Right atrium auricular region (tissue), 2 donors: ENCODE results near the gene RAPGEF4. TPM values are rescaled to one million over a fixed set of nuclear protein-coding genes. Genes with fewer than 3 reads are reported as not detected.

Experiments
- DNase-seq: peaks from one replicate; pipeline ENCODE4 v3.0.0-alpha.2; 2019; ENCODE audit warnings: low spot score
- H3K27ac ChIP-seq, 2 donors: fragments of 200-600 bp; sonication (generic); 1 replicate in 1 of 2; 2 replicates in 1 of 2; pipeline ENCODE4 v1.5.1; 2016 to 2019
- H3K27me3 ChIP-seq, 2 donors: fragments of 200-600 bp; sonication (generic); one replicate each; pipeline versions ENCODE4 v1.5.1 to v1.6.0; 2017 to 2019
- H3K36me3 ChIP-seq: fragments of 200-600 bp; sonication (generic); one replicate; pipeline ENCODE4 v1.5.1; 2016
- H3K4me1 ChIP-seq, 2 donors: fragments of 200-600 bp; sonication (generic); one replicate each; pipeline versions ENCODE4 v1.5.1 to v1.6.0; 2017 to 2019
- H3K4me3 ChIP-seq, 2 donors: fragments of 200-600 bp; sonication (generic); 1 replicate in 1 of 2; 2 replicates in 1 of 2; pipeline ENCODE4 v1.5.1; 2017 to 2019; ENCODE audit warnings: mild to moderate bottlenecking in 1 of 2, moderate library complexity in 1 of 2
- H3K9me3 ChIP-seq, 2 donors: fragments of 200-600 bp; sonication (generic); one replicate each; pipeline ENCODE4 v1.5.1; 2019
- CTCF ChIP-seq, 2 donors: fragments of 200-600 bp; sonication (generic); IDR thresholded peaks; one replicate each; pipeline ENCODE4 v1.5.1; 2019; ENCODE audit warnings: antibody characterized with exemption in 2 of 2
- total RNA-seq, 2 donors: library from RNA; depleted of rRNA; stranded (reverse); fragments of >200 nt; gene quantifications; one replicate each; pipeline ENCODE4 v1.1.0, GENCODE V29; 2016

Gene RAPGEF4
- total RNA-seq, 2 donors from 2014 or later, result 6.2 to 14.1 TPM

DNA sequence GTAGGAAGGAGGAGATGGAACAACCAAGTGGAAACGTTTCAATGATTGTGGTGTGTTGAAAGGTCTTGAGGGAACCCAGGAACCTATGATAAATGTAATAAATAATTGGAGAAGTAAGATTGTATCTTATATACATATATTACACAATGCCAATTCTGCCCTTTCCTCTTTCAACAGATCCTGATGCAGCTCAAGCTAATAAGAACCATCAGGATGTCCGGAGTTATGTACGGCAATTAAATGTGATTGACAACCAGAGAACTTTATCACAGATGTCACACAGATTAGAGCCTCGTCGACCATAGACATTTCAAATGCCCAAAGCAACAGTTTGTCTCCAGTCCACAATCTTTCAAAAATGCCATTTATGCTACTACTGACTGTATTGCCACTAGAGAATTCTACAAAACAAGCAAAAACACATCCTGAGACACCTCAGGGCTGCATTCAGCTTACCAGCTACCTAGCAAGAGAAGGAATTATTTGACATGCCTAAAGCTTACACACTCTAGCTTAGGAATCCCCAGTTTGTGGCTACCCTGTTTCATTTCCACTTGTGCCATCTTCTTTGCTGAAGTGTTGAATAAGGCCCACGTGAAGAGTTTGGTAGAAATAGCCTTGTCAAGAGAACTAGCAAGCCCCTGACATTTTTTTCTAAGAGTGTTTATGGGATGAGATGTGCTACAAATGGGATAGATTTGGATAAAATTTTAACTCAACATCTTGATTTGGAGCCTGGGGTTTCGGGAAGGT lies 316.0 kb downstream of the RAPGEF4 start:
- no peak for DNase-seq
- no peak overlapping the region for H3K4me3 ChIP-seq
- no peak for TF ChIP-seq CTCF (IDR thresholded peaks at IDR 0.05)
- H3K9me3 ChIP-seq, result no peaks in the 10 kb centered on the region
- H3K27ac ChIP-seq, result no peak overlapping the region
- peaks cover 0 to 5% of the 10 kb centered on the region in 2 donors for H3K4me1 ChIP-seq
- H3K36me3 ChIP-seq, result no peaks in the 10 kb centered on the region
- no peaks in the 10 kb centered on the region for H3K27me3 ChIP-seq

- Histone ChIP-seq H3K36me3 (no peaks in the 10 kb centered on the region), H3K27ac (no peak overlapping the region), H3K27me3 (no peaks in the 10 kb centered on the region), H3K4me1 (peaks cover 0 to 5% of the 10 kb centered on the region in 2 donors), H3K9me3 (no peaks in the 10 kb centered on the region), H3K4me3 (no peak overlapping the region)
- DNase-seq, result no peak
- no peak for TF ChIP-seq CTCF (IDR thresholded peaks at IDR 0.05)
Measured at GRCh38 chr2:173053043-173053699, 317.5 kb downstream of the RAPGEF4 start.

GRCh38 chr2:173054466-173054865 lies 318.8 kb downstream of the RAPGEF4 start:
- Histone ChIP-seq H3K4me3 (no peak overlapping the region), H3K27me3 (no peaks in the 10 kb centered on the region), H3K4me1 (peaks cover 0 to under 1% of the 10 kb centered on the region in 2 donors), H3K9me3 (no peaks in the 10 kb centered on the region), H3K27ac (no peak overlapping the region), H3K36me3 (no peaks in the 10 kb centered on the region)
- no peak for TF ChIP-seq CTCF (IDR thresholded peaks at IDR 0.05)
- DNase-seq, result no peak

GRCh38 chr2:173056705-173057364 lies 321.2 kb downstream of the RAPGEF4 start:
- Histone ChIP-seq H3K9me3 (no peaks in the 10 kb centered on the region), H3K27ac (no peak overlapping the region), H3K36me3 (no peaks in the 10 kb centered on the region), H3K27me3 (no peaks in the 10 kb centered on the region), H3K4me1 (peaks cover 0 to 5% of the 10 kb centered on the region in 2 donors), H3K4me3 (no peak overlapping the region)
- TF ChIP-seq CTCF (IDR thresholded peaks at IDR 0.05), result no peak
- DNase-seq, result no peak

DNA sequence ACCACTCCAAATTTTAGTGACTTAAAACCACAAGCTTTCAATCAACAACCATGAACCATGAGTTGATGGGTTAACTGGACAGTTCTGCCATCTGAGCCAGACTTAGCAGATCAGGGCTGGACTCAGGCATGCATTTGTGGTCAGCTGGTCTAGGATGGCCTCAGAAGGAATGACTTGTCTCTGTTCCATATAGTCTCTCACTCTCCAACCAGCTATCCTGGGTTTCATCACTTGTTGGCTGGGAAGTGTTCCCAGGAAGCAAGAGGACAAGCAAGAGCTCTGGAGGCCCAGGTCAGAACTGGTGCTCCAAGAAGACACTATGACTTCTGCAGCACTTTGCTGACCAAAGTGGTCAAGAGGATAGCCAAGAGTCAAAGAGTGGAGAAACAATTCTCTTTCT lies 322.5 kb downstream of the RAPGEF4 start:
- no peak for DNase-seq
- Histone ChIP-seq H3K4me3 (no peak overlapping the region), H3K27ac (no peak overlapping the region), H3K4me1 (peaks cover 0 to 5% of the 10 kb centered on the region in 2 donors), H3K36me3 (no peaks in the 10 kb centered on the region), H3K9me3 (no peaks in the 10 kb centered on the region), H3K27me3 (no peaks in the 10 kb centered on the region)
- TF ChIP-seq CTCF (IDR thresholded peaks at IDR 0.05), result no peak
